H1 (cell line): ENCODE data around the gene OR5AU1. TPM values are rescaled to one million over a fixed set of nuclear protein-coding genes. Genes with fewer than 3 reads are reported as not detected.
"Not testable (repeated sequence)": the region's sequence is repeated elsewhere in the genome, so short reads cannot be mapped to it uniquely, and the experiment has no call there.

Experiments
- CTCF ChIA-PET: fragments of 300-600 bp; sonication (Branson Sonifier 250); formaldehyde crosslinking; loops from one replicate; lab custom pipeline; 2021; ENCODE audit not compliant: partially characterized antibody; lab: Charles Lee
- POLR2A ChIA-PET: fragments of 300-600 bp; sonication (Branson Sonifier 250); formaldehyde crosslinking; loops from one replicate; lab custom pipeline; 2021; ENCODE audit warnings: inconsistent platforms; ENCODE audit not compliant: partially characterized antibody; lab: Charles Lee
- DNase-seq, 2 experiments: peaks; one replicate each; pipeline versions ENCODE4 v3.0.0 to v3.0.0-alpha.2; 2010 to 2022; ENCODE audit warnings: low spot score in 2 of 2, low read depth in 1 of 2, mixed read lengths in 1 of 2
- FAIRE-seq: peaks from 2 replicates; lab custom pipeline; 2011; peaks lifted over from hg19 to GRCh38; lab: Jason Lieb, UNC
- H2AFZ ChIP-seq: 2 replicates; pipeline ENCODE4 v1.8.1; 2012; ENCODE audit warnings: low read length, inconsistent platforms
- H2AK5ac ChIP-seq: 2 replicates; pipeline ENCODE4 v1.6.1; 2013; ENCODE audit warnings: low read depth, low read length
- H2BK120ac ChIP-seq: replicated peaks from 2 replicates; pipeline ENCODE3; 2013; ENCODE audit warnings: low read depth, low read length, inconsistent platforms
- H2BK12ac ChIP-seq: 2 replicates; pipeline ENCODE4 v1.6.1; 2013; ENCODE audit warnings: low read depth, low read length
- H2BK15ac ChIP-seq: 2 replicates; pipeline ENCODE4 v1.6.1; 2013; ENCODE audit warnings: low read length
- H2BK20ac ChIP-seq: 2 replicates; pipeline ENCODE4 v1.6.1; 2013; ENCODE audit warnings: low read length
- H2BK5ac ChIP-seq: 2 replicates; pipeline ENCODE4 v1.6.1; 2013; ENCODE audit warnings: low read depth, low read length
- H3K14ac ChIP-seq: 2 replicates; pipeline ENCODE4 v1.6.1; 2013; ENCODE audit warnings: inconsistent platforms; ENCODE audit not compliant: insufficient read length
- H3K18ac ChIP-seq: 2 replicates; pipeline ENCODE4 v1.6.1; 2013; ENCODE audit warnings: low read length; ENCODE audit errors: extremely low read depth
- H3K23ac ChIP-seq: 2 replicates; pipeline ENCODE4 v1.6.1; 2013; ENCODE audit warnings: inconsistent platforms; ENCODE audit not compliant: insufficient read length
- H3K23me2 ChIP-seq: 2 replicates; pipeline ENCODE4 v1.6.1; 2013; ENCODE audit warnings: low read depth, low read length
- H3K27ac ChIP-seq: 2 replicates; pipeline ENCODE4 v1.6.1; 2011; ENCODE audit warnings: low read depth, low read length, inconsistent platforms
- H3K27me3 ChIP-seq, 4 experiments: replicated peaks in 1 of 4; 1 replicate in 1 of 4; 2 replicates in 3 of 4; pipeline versions ENCODE4 v1.6.1 to v1.8.1; 2011 to 2013; ENCODE audit warnings: low read length in 3 of 4, mild to moderate bottlenecking in 3 of 4, inconsistent platforms in 2 of 4, mixed read lengths in 2 of 4, moderate library complexity in 1 of 4; ENCODE audit not compliant: control insufficient read depth in 3 of 4, insufficient read depth in 3 of 4; ENCODE audit errors: extremely low read depth in 1 of 4
- H3K36me3 ChIP-seq, 4 experiments: 2 replicates each; pipeline versions ENCODE4 v1.6.1 to v1.8.1; 2011 to 2013; ENCODE audit warnings: mild to moderate bottlenecking in 4 of 4, low read length in 3 of 4, moderate library complexity in 2 of 4, control low read depth in 1 of 4, inconsistent platforms in 1 of 4; ENCODE audit not compliant: insufficient read depth in 4 of 4, control insufficient read depth in 2 of 4
- H3K4ac ChIP-seq: replicated peaks from 2 replicates; pipeline ENCODE3; 2013; ENCODE audit warnings: low read length, low read depth, mixed read lengths, inconsistent platforms; ENCODE audit not compliant: insufficient read length
- H3K4me1 ChIP-seq, 4 experiments: replicated peaks in 1 of 4; 1 replicate in 1 of 4; 2 replicates in 3 of 4; pipeline versions ENCODE4 v1.6.1 to v1.8.1; 2011 to 2013; ENCODE audit warnings: low read length in 3 of 4, inconsistent platforms in 2 of 4, mixed read lengths in 1 of 4; ENCODE audit not compliant: insufficient read depth in 4 of 4, control insufficient read depth in 3 of 4
- H3K4me2 ChIP-seq, 2 experiments: 2 replicates each; pipeline versions ENCODE4 v1.6.1 to v1.8.1; 2011 to 2013; ENCODE audit warnings: low read depth in 2 of 2, low read length in 2 of 2, control low read depth in 1 of 2, inconsistent platforms in 1 of 2, mild to moderate bottlenecking in 1 of 2; ENCODE audit not compliant: insufficient read depth in 1 of 2
- H3K4me3 ChIP-seq, 4 experiments: fragments of 200-600, 300-600 bp in 1 of 4; sonication (generic), shearing (Covaris generic), sonication (Bioruptor Twin) in 1 of 4; 2 replicates each; pipeline versions ENCODE4 v1.5.1 to v1.8.1; 2011 to 2016; ENCODE audit warnings: low read length in 4 of 4, low read depth in 3 of 4, control low read depth in 2 of 4, inconsistent platforms in 2 of 4, mild to moderate bottlenecking in 2 of 4, mixed read lengths in 1 of 4, moderate library complexity in 1 of 4; ENCODE audit not compliant: insufficient read depth in 2 of 4; ENCODE audit errors: extremely low read depth in 1 of 4
- H3K56ac ChIP-seq: replicated peaks from 2 replicates; pipeline ENCODE3; 2013; ENCODE audit warnings: low read depth, mild to moderate bottlenecking, mixed read lengths, low read length, inconsistent platforms; ENCODE audit not compliant: insufficient read length
- H3K79me1 ChIP-seq: 2 replicates; pipeline ENCODE4 v1.6.1; 2013; ENCODE audit warnings: low read depth, low read length, control low read depth
- H3K79me2 ChIP-seq, 2 experiments: 2 replicates each; pipeline versions ENCODE4 v1.6.1 to v1.8.1; 2012 to 2013; ENCODE audit warnings: low read length in 2 of 2, mild to moderate bottlenecking in 2 of 2, inconsistent platforms in 1 of 2; ENCODE audit not compliant: insufficient read depth in 2 of 2, control insufficient read depth in 1 of 2
- H3K9ac ChIP-seq, 4 experiments: replicated peaks in 1 of 4; 1 replicate in 1 of 4; 2 replicates in 3 of 4; pipeline versions ENCODE4 v1.6.1 to v1.8.1; 2011 to 2013; ENCODE audit warnings: low read depth in 3 of 4, low read length in 3 of 4, control low read depth in 2 of 4, mild to moderate bottlenecking in 2 of 4, moderate library complexity in 2 of 4, inconsistent platforms in 1 of 4; ENCODE audit errors: extremely low read depth in 1 of 4
- H3K9me3 ChIP-seq, 2 experiments: 2 replicates each; pipeline versions ENCODE4 v1.6.1 to v1.8.1; 2012 to 2013; ENCODE audit warnings: mild to moderate bottlenecking in 2 of 2, moderate library complexity in 2 of 2, control low read depth in 1 of 2, inconsistent platforms in 1 of 2, low read depth in 1 of 2, low read length in 1 of 2, mixed read lengths in 1 of 2; ENCODE audit not compliant: insufficient read depth in 2 of 2
- H4K20me1 ChIP-seq, 2 experiments: replicated peaks in 1 of 2; 2 replicates each; pipeline versions ENCODE3 to v1.8.1; 2011 to 2013; ENCODE audit warnings: inconsistent platforms in 2 of 2, low read length in 2 of 2, mild to moderate bottlenecking in 1 of 2; ENCODE audit not compliant: insufficient read depth in 2 of 2, control insufficient read depth in 1 of 2
- H4K5ac ChIP-seq: 2 replicates; pipeline ENCODE4 v1.6.1; 2013; ENCODE audit warnings: low read length, low read depth, mixed read lengths, inconsistent platforms; ENCODE audit not compliant: insufficient read length
- H4K8ac ChIP-seq: 2 replicates; pipeline ENCODE4 v1.8.0; 2013; ENCODE audit warnings: mild to moderate bottlenecking, moderate library complexity, low read length, inconsistent platforms; ENCODE audit not compliant: insufficient read depth; ENCODE audit errors: extremely low read depth
- H4K91ac ChIP-seq: replicated peaks from 2 replicates; pipeline ENCODE3; 2013; ENCODE audit warnings: low read length, mixed read lengths, inconsistent platforms; ENCODE audit not compliant: insufficient read length
- WGBS, 2 experiments: shearing (Covaris generic) in 1 of 2; methylation state at CpG; one replicate each; pipeline versions ENCODE4 v1.1.6 to v1.1.7; 2013 to 2015; ENCODE audit warnings: low lambda C conversion rate in 2 of 2, mixed read lengths in 2 of 2, inconsistent platforms in 1 of 2, low coverage in 1 of 2, missing lambda C conversion rate in 1 of 2; ENCODE audit not compliant: insufficient replicate concordance in 2 of 2, insufficient coverage in 1 of 2, insufficient read length in 1 of 2; ENCODE audit errors: extremely low coverage in 1 of 2, missing lambda C conversion rate in 1 of 2; 5-methylcytosine and 5-hydroxymethylcytosine counted together
- polyA plus RNA-seq, 7 experiments: library from polyadenylated mRNA; depleted of rRNA in 3 of 7; stranded (reverse) in 5 of 7; unstranded in 2 of 7; fragments of >200 nt in 5 of 7; fragments of 200-250 nt in 2 of 7; gene quantifications; 1 replicate in 5 of 7; 2 replicates in 1 of 7; 4 replicates in 1 of 7; pipeline versions ENCODE4 v1.2.1 to v1.2.3, GENCODE V29; 2011 to 2013; ENCODE audit warnings: missing spikeins in 2 of 7, mixed read lengths in 2 of 7
- total RNA-seq: library from RNA; stranded (reverse); fragmentation: NEBNext Ultra II Directional; extraction: Animal tissue kit (Norgen Biotek cat#: 25700); gene quantifications from 2 replicates; pipeline ENCODE4 v1.2.1, GENCODE V29; 2021

OR5AU1 gene
- total and polyA plus RNA-seq, 2 of the 8 experiments (the other 6 are each of a cell fraction or from before 2014, with no cell fraction given) = not detected

GRCh38 chr14:21165002-21165605 lies 9.2 kb upstream of the OR5AU1 start:
- FAIRE-seq, H3K4ac ChIP-seq, H2AK5ac ChIP-seq, H3K4me1 ChIP-seq, H2BK120ac ChIP-seq, DNase-seq, H2AFZ ChIP-seq, H2BK5ac ChIP-seq, H3K14ac ChIP-seq, H3K23me2 ChIP-seq, H3K4me2 ChIP-seq, H4K5ac ChIP-seq, H4K91ac ChIP-seq, H2BK12ac ChIP-seq, H3K23ac ChIP-seq, H2BK15ac ChIP-seq, H3K79me1 ChIP-seq, H3K18ac ChIP-seq, H4K20me1 ChIP-seq, H3K56ac ChIP-seq, H3K9me3 ChIP-seq, H3K79me2 ChIP-seq, H3K27me3 ChIP-seq, H4K8ac ChIP-seq, H2BK20ac ChIP-seq, H3K27ac ChIP-seq, H3K36me3 ChIP-seq, H3K4me3 ChIP-seq, H3K9ac ChIP-seq: not testable (repeated sequence)
- ChIA-PET CTCF (interaction anchor here (1.0 to 1.8 kb wide), 2 partner anchors 10 to 61 kb away, joined by 4 to 6 read pairs; no protein-coding TSS in a partner anchor), POLR2A (interaction anchor here (1.0 kb wide), 1 partner anchor 32 kb away, joined by 3 read pairs; no protein-coding TSS in a partner anchor)
- 78% methylated on average over 7 of the region's 7 CpGs; no CpG with 5 or more reads in 1 of the 2 experiments for WGBS, 2 experiments
